Activated T-cell treated with anti-CD3 and anti-CD28 coated beads, Interleukin-2, amount 50 U/mL, for 1 hour (primary cell): ENCODE data around the gene ZNF606.
"Not testable (repeated sequence)": the region's sequence is repeated elsewhere in the genome, so short reads cannot be mapped to it uniquely, and the experiment has no call there.

Experiments used
- DNase-seq: peaks from one replicate; pipeline ENCODE4 v3.0.0-alpha.2; 2020

The ZNF606 gene

GRCh38 chr19:58009666-58010301 is 7.2 kb upstream of the ZNF606 start:
- peak; percentile 52 for DNase-seq

- DNase-seq, result no peak
These were observed 6.7 kb upstream of the ZNF606 start for GRCh38 chr19:58009301-58009665.

DNA sequence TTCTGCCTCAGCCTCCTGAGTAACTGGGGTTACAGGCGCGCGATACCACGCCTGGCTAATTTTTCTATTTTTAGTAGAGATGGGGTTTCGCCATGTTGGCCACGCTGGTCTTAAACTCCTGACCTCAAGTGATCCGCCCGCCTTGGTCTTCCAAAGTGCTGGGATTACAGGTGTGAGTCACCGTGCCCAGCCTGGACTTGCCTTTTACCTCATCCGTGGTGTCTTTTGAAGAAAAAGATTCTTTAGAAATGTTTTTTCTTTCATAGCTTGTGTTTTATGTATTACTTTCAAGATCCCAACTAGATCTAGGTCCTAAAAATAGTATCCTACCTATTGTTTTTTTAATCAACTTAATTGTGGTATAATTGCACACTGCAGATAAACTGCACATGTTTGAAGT is 6.3 kb upstream of the ZNF606 start:
- DNase-seq, result not testable (repeated sequence)

DNA sequence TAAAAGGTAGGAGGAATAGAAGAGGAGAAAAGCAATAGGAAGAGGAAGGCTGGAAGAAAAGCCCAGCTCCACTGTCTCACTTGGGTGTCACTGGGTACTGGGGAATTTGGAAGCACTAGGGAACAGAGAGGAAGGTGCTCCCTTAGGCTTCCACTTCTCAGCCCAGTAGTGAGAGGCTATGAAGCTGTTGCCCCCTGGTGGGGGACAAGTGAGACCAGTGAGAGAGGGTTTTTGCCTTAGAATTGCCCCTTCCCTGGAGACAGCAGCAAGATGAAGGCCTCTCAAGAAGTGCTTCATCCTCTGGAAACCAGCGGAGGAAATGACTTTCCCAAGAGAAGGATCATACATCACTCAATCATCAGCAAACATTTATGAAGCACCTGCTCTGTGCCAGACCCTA is 4.7 kb upstream of the ZNF606 start:
- DNase-seq, result no peak

DNA sequence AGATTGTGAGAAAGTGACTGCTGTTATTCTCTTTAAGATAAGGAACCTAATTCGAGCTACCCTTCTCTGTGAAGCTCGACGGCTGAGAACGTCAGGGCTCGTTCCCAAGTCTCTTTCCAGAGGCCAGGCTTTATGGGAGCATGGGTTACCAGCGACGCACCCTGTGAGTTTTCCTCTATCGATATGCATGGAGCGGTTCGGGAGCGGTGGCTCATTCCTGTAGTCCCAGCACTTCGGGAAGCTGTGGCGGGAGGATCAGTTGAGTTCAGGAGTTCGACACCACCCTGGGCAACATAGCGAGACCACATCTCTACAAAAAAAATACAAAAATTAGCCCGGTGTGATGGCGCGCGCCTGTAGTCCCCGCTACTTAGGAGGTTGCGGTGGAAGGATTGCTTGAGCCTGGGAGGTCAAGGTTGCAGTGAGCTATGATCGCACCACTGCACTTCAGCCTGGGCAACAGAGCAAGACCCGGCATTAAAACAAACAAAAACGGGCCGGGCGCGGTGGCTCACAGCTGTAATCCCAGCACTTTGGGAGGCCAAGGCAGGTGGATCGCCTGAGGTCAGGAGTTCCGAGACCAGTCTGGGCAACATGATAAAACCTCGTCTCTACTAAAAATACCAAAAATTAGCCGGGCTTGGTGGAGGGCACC is 681 bp upstream of the ZNF606 start:
- no peak for DNase-seq

- DNase-seq, result no peak
These were observed 688 bp downstream of the ZNF606 start for GRCh38 chr19:58001895-58002369.

DNA sequence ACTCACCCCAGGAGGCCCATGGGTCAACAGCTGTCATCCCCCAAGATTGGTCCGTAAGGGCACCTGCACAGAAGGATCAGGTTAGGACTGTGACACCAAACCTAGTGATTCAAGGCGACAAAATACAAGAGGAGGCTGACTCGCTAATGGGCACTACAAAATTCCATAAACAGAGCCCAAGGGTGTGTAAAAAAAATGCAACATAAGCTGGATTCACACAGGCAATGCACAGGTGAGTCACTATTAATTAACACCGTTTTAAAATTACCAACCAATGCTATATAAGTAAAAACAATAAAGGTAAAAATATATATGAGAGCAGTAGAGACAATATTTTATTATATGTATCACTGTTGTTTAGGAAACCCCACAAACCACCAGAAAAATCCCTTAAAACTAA is 1.9 kb downstream of the ZNF606 start:
- DNase-seq, result no peak

DNA sequence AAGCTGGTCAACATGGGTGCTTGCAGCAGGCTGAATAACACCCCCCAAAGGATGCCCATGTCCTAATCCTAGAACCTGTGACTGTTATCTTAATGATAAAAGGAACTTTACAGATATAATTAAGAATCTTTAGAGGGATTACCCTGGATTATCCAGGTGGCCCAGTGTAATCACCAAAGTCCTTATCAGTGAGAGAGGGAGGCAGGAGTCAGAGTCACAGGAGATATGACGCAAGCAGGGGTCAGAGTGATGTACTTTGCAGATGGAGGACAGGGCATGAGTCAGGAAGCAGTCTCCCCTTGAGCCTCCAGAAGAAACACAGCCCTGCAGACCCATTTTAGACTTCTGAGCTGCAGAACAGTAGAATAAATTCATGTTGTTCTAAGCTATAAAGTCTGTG is 9.8 kb downstream of the ZNF606 start:
- DNase-seq, result no peak

GRCh38 chr19:57978586-57979289 is 23.9 kb downstream of the ZNF606 start:
- DNase-seq, result no peak

DNA sequence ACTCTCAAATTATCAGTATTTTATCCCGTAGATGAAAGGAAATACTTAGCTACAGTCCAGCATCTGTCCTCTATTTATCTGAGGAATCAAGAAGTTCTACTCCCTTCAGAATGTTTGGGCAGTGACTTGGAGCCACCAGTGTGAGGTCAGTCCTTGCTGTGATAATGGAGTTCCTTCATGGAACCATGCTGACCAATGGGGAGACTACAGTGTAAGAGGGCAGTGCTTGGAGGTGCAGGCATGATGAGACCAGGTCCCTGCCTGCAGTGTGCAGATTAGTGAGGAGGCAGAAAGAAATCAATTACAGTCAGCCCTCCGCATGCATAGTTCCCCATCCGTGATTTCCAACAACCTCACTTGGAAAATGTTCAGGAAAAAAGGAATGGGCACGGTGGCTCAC is 28.2 kb downstream of the ZNF606 start, which contains the start of gene C19orf18:
Gene C19orf18, minus strand, starts transcription at position 101 of the 400 bp plus-strand sequence. CDS start 102 bp downstream, outside the sequence.
- no peak for DNase-seq

GRCh38 chr19:57964761-57965160 is 37.9 kb downstream of the ZNF606 start:
- DNase-seq, result no peak

GRCh38 chr19:57961785-57962184 is 40.8 kb downstream of the ZNF606 start:
- DNase-seq, result no peak

DNA sequence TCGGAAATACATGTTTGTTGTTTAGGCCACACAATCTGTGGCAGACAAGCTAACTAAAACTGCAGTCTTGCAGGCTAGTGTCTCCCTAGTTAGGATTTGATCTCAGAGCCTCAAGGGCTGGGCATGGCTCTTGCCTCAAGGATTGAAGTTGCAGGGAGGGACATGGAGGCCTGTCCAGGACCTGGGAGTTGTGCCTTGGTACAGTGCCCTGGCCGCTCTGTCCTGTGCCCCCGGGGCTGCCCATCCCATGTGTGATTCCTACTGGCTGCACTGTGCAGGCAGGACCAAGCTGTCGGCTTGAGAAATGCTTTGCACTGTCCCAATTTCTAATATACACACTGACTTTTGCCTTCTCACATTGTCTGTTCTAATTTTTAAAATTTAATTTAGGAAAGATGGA is 47.6 kb downstream of the ZNF606 start:
- no peak for DNase-seq

DNA sequence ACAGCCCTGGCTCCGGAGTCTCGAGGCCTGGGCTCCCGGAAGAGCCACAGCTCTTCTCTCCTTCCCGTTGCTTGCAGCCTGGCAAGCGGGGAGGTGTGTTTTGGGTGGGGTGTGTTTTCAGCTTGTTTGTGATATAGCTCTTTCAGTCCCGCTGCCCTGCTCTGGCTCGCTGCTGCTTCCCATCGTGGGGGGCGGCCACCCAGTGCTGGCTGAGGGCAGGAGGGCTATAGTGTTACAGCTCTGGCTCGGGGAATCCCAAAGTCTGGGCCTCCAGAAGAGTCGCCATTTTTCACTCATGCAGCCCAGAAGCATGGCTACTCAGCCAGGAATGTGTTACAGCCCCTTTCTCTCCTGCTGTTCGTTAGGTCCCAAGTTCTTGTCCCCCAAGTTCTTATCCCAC is 52.9 kb downstream of the ZNF606 start:
- DNase-seq, result no peak

GRCh38 chr19:57949296-57949695 is 53.3 kb downstream of the ZNF606 start:
- no peak for DNase-seq

DNA sequence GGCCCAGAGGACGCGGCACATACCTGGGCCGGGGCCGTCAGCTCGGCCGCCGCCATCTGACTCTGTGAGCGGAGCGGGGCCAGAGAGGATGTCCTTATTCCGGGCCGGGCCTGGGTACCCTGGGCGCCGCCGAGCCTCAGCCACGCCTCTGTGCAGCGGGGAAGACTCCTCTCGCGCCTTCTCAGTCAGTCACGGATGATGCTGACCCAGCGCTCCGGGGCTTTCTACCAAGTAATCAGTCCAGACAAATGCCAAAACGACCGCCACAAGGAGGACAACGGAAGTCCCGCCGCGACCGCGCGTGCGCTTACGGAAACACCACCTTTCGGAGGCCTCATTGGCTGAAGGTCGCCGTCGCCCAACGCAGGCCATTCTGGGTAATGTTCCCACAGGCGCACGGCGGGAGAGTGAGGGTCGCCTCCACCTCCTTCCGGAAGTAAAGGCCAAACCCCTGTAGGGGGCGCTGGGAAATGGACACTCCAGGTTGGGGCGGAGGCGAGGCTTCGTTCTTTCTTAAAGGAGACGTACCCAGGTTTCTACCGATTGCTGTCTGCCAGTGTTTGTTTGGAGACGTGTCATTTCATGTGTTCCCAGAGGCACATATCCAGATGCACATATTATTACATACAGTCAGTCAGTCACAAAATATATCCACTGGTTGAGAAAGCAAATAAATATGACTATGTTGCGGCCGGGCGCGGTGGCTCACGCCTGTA is 55.0 kb downstream of the ZNF606 start, which contains the start of gene ZNF256:
Gene ZNF256, minus strand, starts transcription at position 288 of the 716 bp plus-strand sequence. Its CDS starts 232 bp downstream, at position 56.
- peak; percentile 80 for DNase-seq

- DNase-seq, result no peak
These were observed 55.6 kb downstream of the ZNF606 start for GRCh38 chr19:57947088-57947418.

DNA sequence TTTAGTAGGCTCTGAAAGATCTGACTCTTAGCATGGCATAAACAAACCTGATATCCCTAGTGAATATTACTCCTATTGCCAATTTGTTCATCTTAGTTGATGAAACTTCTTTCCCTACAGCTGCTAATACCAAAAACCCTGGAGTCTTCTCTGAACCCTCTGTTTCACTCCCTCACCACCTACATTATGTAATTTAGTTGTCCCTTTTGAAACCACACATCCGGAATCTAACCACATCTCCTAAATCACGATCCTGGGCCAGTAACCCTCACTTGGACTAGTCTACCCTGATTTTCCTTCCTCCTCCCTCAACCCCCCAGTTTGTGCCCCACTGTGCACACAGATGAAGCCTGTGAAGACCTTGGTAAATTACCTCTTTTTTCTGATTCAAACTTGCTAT is 56.3 kb downstream of the ZNF606 start:
- DNase-seq, result no peak

GRCh38 chr19:57941593-57941992 is 61.0 kb downstream of the ZNF606 start:
- DNase-seq, result no peak

GRCh38 chr19:57935731-57936130 is 66.9 kb downstream of the ZNF606 start:
- no peak for DNase-seq

DNA sequence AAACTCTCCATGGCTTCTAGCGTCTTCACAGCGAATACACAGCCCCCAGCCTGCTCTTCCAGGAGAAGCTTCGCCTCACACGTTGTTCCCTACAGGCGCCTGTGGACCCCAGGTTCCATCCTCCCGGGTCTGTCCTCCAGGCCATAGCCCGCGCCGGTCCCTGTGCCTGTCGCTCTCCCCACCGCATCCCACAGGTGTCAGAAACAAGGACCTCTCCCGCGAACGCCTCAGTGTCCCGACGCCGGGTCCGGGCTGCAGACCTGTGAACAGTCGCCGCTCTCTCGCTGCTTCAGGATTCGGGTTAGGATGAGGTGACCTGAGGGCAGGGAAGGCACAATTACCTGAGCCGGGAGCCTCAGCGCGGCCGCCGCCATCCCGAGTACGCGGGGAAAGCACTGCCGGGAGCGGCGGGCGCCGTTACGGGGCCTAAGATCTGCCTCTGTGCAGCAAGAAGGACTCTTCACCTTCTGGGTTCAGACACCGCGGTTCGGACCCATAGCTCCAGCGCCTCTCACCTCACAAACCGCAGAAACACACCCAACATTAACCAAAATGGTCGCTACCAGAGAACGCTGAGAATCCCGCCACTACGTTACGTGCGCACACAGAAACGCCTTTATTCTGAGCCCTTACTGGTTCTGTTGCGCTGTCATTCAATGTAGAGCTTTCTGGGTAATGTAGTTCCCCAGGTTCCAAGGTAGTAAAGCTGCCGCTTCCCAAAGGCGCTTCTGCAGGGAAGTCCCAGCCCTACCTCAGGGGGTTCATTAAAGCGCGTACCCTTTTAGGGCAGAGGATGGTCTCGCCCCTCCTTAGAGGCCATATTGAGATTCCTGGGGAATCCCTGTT is 67.6 kb downstream of the ZNF606 start, which contains the start of gene ZNF418:
Gene ZNF418, minus strand, starts transcription at position 583 of the 846 bp plus-strand sequence. CDS start 1,580 bp downstream, outside the sequence.
- DNase-seq, result peak; percentile 38

DNA sequence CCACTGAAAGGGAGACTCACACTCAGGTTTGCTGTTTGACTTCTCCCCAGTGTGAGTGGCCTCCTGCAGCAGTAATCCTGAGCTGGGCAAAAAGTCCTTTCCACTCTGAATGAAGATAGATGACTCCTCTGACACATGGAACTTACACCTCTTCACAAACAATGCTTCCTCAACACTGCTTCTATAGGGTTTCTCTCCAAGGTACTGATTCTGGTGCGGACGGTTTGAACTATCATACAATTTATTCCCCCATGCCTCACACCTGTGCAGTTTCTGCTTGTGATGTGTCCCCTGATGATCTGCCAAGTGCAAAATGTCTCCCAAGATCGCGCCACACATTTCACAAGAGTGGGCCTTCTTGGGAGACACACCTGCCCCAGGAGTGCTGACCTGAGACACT is 75.0 kb downstream of the ZNF606 start:
- DNase-seq, result no peak
